CD4-positive, alpha-beta T cell treated with Interleukin-10 for 1 hour (primary cell): ENCODE results near the gene DHRS12.

Source experiments
- DNase-seq: peaks from one replicate; pipeline ENCODE4 v3.0.0-alpha.2; 2020

Gene DHRS12

GRCh38 chr13:51721496-51721895 lies 82.5 kb downstream of the DHRS12 start:
- no peak for DNase-seq

- DNase-seq = no peak
Observed at GRCh38 chr13:51719394-51719793, 84.6 kb downstream of the DHRS12 start.
